Neural crest cell (in vitro differentiated cells): ENCODE measurements around the gene UFD1. TPM values are rescaled to one million over a fixed set of nuclear protein-coding genes. Genes with fewer than 3 reads are reported as not detected.

Experiments used
- DNase-seq: peaks from one replicate; pipeline ENCODE4 v3.0.0; 2021; ENCODE audit warnings: low read depth, mixed read lengths, low spot score
- H3K27ac Mint-ChIP-seq: one replicate; pipeline ENCODE4 v1.8.0; 2021; ENCODE audit warnings: mild to moderate bottlenecking, mixed read lengths; ENCODE audit not compliant: unreplicated experiment
- H3K27me3 Mint-ChIP-seq: 2 replicates; pipeline ENCODE4 v1.8.0; 2021; ENCODE audit warnings: low read depth, mild to moderate bottlenecking, mixed read lengths
- H3K36me3 Mint-ChIP-seq: 2 replicates; pipeline ENCODE4 v1.8.0; 2021; ENCODE audit warnings: low read depth, mild to moderate bottlenecking, mixed read lengths
- H3K4me1 Mint-ChIP-seq: 2 replicates; pipeline ENCODE4 v1.8.0; 2021; ENCODE audit warnings: mixed read lengths
- H3K4me3 Mint-ChIP-seq: one replicate; pipeline ENCODE4 v1.8.0; 2021; ENCODE audit warnings: mild to moderate bottlenecking, mixed read lengths
- H3K9me3 Mint-ChIP-seq: 2 replicates; pipeline ENCODE4 v1.8.0; 2021; ENCODE audit warnings: mixed read lengths
- total RNA-seq: library from RNA; stranded (reverse); gene quantifications from 2 replicates; pipeline ENCODE4 v1.2.1, GENCODE V29; 2021
- TF ChIP-seq, protein P1 (sequence below): fragments of 200-600 bp; sonication (generic); conservative IDR thresholded peaks from 2 replicates; pipeline ENCODE4 v1.5.0; 2021; ENCODE audit warnings: antibody characterized with exemption, mild to moderate bottlenecking

Gene UFD1
- total RNA-seq, 1 donor from 2014 or later: 69.4 TPM

DNA sequence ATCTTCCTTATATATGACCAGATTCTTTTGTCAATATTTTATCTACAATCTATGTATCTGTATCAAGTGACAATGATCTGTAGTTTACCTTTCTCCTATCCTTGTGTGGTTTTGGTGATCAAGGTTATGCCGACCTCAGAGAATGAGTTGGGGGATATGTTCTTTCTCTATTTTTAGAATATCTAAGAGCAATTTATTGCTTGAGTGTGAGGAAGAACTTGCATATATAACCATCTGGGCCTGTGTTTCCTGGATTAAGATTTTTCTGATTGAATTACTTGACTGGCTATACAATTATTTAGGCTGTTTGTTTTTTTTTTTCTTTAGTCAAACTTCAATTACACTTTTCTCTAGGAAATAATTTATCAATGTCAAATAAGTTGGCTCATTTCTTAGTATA is 17.5 kb downstream of the UFD1 start:
- Mint-ChIP-seq H3K4me1 (no peaks in the 10 kb centered on the region), H3K27me3 (no peaks in the 10 kb centered on the region), H3K27ac (no peak overlapping the region), H3K4me3 (no peak overlapping the region), H3K9me3 (no peaks in the 10 kb centered on the region), H3K36me3 (peaks cover 6% of the 10 kb centered on the region)
- TF ChIP-seq, protein P1, sequence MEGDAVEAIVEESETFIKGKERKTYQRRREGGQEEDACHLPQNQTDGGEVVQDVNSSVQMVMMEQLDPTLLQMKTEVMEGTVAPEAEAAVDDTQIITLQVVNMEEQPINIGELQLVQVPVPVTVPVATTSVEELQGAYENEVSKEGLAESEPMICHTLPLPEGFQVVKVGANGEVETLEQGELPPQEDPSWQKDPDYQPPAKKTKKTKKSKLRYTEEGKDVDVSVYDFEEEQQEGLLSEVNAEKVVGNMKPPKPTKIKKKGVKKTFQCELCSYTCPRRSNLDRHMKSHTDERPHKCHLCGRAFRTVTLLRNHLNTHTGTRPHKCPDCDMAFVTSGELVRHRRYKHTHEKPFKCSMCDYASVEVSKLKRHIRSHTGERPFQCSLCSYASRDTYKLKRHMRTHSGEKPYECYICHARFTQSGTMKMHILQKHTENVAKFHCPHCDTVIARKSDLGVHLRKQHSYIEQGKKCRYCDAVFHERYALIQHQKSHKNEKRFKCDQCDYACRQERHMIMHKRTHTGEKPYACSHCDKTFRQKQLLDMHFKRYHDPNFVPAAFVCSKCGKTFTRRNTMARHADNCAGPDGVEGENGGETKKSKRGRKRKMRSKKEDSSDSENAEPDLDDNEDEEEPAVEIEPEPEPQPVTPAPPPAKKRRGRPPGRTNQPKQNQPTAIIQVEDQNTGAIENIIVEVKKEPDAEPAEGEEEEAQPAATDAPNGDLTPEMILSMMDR: no peak
- no peak for DNase-seq

DNA sequence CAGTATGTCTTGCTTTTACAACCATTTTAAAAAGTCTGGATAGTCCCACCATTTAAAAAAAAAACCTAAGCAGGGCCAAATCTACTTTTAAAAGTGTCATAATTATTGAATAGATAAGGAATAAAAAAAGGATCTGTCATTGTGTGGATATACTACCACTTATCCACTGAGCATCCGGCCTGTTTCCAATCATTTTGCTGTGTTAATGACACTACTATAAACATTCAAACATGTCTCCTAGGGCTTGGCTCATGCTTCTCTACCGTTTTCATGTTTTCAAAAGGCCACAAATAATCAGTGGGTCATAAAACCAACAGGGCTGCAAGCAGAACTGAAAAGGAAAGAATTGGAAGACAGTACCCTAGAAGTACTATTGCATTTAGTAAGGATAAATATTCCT is 19.0 kb downstream of the UFD1 start:
- TF ChIP-seq, protein P1: no peak
- Mint-ChIP-seq H3K27ac (no peak overlapping the region), H3K4me3 (no peak overlapping the region), H3K27me3 (no peaks in the 10 kb centered on the region), H3K36me3 (peaks cover 6% of the 10 kb centered on the region), H3K9me3 (no peaks in the 10 kb centered on the region), H3K4me1 (no peaks in the 10 kb centered on the region)
- no peak for DNase-seq

DNA sequence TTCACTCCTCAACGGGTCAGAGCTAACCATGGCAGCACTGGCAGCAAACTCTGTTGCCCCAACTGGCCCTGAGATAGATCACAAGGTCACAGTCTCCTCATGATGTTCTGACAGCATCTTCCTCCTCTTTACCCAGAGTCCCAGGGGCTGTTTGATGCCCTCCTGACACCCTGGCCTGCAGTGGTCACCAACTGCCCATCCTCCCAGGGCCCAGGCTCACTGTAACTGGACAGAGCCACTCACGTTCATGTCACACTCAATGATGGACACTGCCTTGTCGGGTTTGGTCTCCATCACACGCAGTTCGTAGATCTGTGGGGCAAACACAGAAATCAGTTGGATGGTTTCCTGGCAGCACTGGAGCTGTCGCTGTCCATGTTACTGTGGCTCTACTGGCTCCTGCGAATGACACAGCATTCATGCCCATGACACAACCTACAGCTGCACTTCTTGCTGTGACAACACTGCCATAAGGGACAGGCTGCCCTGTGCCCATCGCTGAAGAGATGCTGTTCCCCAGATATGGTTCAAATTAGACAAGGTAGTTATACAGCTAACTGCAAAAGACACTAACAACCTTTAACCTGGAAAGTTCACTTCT is 21.1 kb downstream of the UFD1 start:
- H3K36me3 Mint-ChIP-seq: peaks cover 9% of the 10 kb centered on the region
- no peaks in the 10 kb centered on the region for H3K9me3 Mint-ChIP-seq
- H3K4me3 Mint-ChIP-seq: no peak overlapping the region
- no peak overlapping the region for H3K27ac Mint-ChIP-seq
- H3K27me3 Mint-ChIP-seq: no peaks in the 10 kb centered on the region
- DNase-seq: no peak
- TF ChIP-seq, protein P1: no peak
- no peaks in the 10 kb centered on the region for H3K4me1 Mint-ChIP-seq

DNA sequence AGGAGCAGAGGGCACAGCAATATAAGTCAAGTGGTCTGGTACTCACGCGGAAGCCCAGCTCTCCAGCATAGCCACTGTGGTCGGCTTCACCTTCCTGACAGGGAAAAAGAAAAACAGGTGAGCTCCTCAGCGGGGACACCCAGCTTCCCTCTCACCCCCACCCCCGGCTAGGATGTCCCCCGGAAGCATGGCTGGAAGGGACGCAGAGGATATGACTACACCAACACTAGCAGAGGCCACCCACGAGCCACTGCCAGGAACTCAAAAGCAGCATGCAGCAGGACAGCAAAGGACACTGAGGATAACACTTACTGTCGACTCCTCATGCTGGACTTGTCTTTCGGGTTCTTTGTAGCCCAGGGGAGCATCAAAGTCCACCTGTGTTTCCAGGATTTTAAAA is 22.5 kb downstream of the UFD1 start:
- no peak for DNase-seq
- no peaks in the 10 kb centered on the region for H3K4me1 Mint-ChIP-seq
- no peaks in the 10 kb centered on the region for H3K27me3 Mint-ChIP-seq
- H3K36me3 Mint-ChIP-seq: peaks cover 15% of the 10 kb centered on the region
- no peak overlapping the region for H3K27ac Mint-ChIP-seq
- H3K4me3 Mint-ChIP-seq: no peak overlapping the region
- H3K9me3 Mint-ChIP-seq: no peaks in the 10 kb centered on the region
- TF ChIP-seq, protein P1: no peak

DNA sequence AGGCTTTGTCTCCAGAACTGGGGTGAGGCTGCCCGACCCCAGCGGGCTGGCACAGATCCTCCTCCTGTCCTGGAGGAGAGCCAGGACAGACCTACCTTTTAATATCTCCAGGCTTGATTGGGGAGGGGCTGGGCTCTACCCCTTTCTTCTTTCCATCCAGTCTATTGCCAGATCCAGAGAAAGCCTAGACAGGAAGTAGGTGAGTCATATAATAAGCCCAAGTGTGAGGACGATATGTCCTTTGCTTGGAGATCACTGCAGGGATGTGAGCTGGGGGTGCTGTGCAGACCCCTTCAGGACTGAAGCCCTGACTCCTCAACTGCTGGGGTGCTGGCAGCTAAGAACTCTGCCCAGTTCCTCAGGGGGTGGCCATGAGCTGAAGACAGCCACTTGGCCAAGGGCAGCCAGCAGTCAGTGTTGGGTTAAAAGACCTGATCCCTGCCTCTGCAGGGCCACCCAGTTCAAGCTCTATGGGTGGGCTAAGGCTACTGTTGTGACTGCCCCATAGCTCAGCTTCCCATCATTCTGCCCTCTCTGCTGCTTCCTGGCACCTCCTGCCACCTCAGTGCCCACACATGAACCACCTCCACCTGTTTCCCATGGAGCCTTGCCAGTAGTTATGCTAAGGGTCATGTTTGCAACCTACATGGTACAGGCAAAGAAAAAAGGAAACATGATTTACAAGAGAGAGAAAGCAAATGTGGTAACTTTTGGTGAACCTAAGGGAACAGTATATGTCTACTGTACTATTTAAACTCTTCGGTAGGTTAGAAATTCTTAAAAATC is 23.2 kb downstream of the UFD1 start:
- H3K4me1 Mint-ChIP-seq: no peaks in the 10 kb centered on the region
- H3K9me3 Mint-ChIP-seq: no peaks in the 10 kb centered on the region
- H3K27me3 Mint-ChIP-seq: no peaks in the 10 kb centered on the region
- peaks cover 15% of the 10 kb centered on the region for H3K36me3 Mint-ChIP-seq
- TF ChIP-seq, protein P1: no peak
- H3K4me3 Mint-ChIP-seq: no peak overlapping the region
- H3K27ac Mint-ChIP-seq: no peak overlapping the region
- DNase-seq: no peak
